ENCODE results near the gene BANP.
"Not testable (repeated sequence)": the region's sequence is repeated elsewhere in the genome, so short reads cannot be mapped to it uniquely, and the experiment has no call there.

BANP gene

DNA sequence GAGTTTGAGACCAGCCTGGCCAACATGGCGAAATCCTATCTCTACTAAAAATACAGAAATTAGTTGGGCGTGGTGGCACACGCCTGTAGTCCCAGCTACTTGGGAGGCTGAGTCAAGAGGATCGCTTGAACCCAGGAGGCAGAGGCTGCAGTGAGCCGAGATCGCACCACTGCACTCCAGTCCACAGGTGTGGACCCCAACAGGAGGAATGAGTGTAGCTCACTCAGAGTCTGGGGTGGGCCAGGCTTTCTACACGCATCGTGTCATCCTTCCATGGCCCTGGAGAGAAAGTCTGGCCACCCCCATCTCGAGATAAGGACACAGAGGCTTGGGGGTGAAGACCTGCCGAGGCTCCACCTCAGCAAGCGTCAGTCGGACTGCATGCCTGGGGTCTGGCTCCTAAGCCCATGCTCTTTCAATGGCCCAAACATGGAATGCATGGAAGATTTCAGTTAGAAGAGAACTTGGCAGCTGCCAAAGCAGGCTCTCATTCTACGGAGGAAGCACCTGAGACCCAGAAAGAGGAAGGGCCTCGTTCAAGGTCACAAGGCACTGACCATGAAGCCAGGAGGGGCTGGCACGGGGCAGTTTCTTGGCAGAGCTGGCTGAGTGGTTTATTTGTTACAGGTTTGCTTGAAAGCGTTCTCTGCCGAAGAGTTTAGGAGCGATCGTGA, 16.3 kb upstream of the BANP start:
- not testable (repeated sequence) for H3K36me3 ChIP-seq (ENCODE audit: insufficient read depth, low read length)

DNA sequence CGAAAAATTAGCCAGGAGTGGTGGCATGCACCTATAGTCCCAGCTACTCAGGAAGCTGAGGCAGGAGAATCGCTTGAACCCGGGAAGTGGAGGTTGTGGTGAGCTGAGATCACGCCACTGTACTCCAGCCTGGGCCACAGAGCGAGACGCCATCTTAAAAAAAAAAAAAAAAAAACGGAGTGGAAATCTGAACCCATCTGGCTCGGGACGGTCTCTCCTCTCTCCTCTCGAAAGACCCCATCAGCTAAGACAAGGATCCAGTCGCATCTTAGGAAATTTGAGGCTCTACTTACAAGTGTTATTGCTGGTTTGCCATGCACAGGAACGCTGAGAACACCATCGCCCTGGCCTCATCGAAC, 15.2 kb upstream of the BANP start:
- not testable (repeated sequence) for H3K27me3 ChIP-seq (ENCODE audit: insufficient read depth, low read length); H2AFZ ChIP-seq (ENCODE audit: low read depth, low read length); H3K9me3 ChIP-seq (ENCODE audit: low read length); H3K4me3 ChIP-seq (ENCODE audit: low read length); H3K4me1 ChIP-seq (ENCODE audit: insufficient read depth, low read length); H3K36me3 ChIP-seq (ENCODE audit: insufficient read depth, low read length)

More for the DNA sequence above, 16.3 kb upstream of the BANP start:
- not testable (repeated sequence) for H3K27me3 ChIP-seq (ENCODE audit: insufficient read depth, low read length); H3K9me3 ChIP-seq (ENCODE audit: low read length); H2AFZ ChIP-seq (ENCODE audit: low read depth, low read length); H3K4me1 ChIP-seq (ENCODE audit: insufficient read depth, low read length); H3K4me3 ChIP-seq (ENCODE audit: low read length)

DNA sequence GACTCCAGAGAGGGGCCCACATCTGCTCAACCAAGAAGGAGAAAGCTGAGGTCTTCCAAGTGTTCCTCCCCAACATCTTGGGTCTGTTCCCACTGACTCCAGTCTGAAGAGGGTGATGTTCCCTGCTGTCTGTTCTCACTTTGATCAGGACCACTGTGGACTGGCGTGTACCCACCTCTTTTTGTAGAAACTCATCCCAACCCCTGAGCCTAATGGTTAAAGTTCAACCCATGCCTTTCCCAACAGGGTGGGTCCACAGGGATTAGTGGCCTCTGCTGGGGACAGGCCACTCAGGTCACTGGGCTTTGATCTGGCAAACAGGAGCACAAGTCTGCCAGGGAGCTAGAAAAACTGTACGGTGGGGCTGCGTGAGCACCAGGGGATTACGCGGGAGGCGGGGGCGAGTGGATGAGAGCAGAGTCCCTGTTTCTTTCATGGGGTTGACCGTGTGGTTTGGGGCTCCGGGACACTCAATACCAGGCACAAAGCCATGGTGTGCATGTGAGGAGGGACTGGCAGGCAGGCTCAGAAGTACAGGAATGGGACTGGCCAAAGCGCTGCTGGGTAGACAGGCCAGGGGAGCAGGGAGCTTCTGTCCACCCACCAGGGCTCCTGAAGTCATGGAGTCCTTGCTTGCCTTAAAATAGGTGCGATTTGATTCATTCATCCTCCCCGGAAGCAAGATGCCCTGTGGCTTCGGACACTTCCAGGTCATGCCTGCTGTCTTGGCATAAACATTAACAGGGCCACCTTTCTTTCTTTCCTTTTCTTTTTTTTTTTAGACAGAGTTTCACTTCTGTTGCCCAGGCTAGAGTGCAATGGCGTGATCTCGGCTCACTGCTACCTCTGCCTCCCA, 14.6 kb upstream of the BANP start, which contains the start of gene CA5A:
TSS of gene CA5A (minus strand) at position 155 of the 856 bp plus-strand sequence. CDS start at position 76, 79 bp downstream.
- Histone ChIP-seq H3K4me1 (ENCODE audit: insufficient read depth, low read length) (no peaks in the 10 kb centered on the region), H3K9me3 (ENCODE audit: low read length) (no peaks in the 10 kb centered on the region), H3K4me3 (ENCODE audit: low read length) (no peak within 1 kb of the TSS), H3K27me3 (ENCODE audit: insufficient read depth, low read length) (no peaks in the 10 kb centered on the region), H3K36me3 (ENCODE audit: insufficient read depth, low read length) (no peaks in the 10 kb centered on the region), H2AFZ (ENCODE audit: low read depth, low read length) (no peak within 1 kb of the TSS)

DNA sequence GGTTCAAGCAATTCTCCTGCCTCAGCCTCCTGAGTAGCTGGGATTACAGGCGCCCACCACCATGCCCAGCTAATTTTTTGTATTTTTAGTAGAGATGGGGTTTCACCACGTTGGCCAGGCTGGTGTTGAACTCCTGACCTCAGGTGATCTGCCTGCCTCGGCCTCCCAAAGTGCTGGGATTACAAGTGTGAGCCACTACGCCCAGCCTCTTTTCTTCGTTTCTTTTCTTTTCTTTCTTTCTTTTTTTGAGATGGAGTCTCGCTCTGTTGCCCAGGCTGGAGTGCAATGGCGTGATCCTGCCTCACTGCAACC, 14.0 kb upstream of the BANP start:
- not testable (repeated sequence) for H3K27me3 ChIP-seq (ENCODE audit: insufficient read depth, low read length); H3K36me3 ChIP-seq (ENCODE audit: insufficient read depth, low read length); H3K9me3 ChIP-seq (ENCODE audit: low read length); H2AFZ ChIP-seq (ENCODE audit: low read depth, low read length); H3K4me1 ChIP-seq (ENCODE audit: insufficient read depth, low read length); H3K4me3 ChIP-seq (ENCODE audit: low read length)

DNA sequence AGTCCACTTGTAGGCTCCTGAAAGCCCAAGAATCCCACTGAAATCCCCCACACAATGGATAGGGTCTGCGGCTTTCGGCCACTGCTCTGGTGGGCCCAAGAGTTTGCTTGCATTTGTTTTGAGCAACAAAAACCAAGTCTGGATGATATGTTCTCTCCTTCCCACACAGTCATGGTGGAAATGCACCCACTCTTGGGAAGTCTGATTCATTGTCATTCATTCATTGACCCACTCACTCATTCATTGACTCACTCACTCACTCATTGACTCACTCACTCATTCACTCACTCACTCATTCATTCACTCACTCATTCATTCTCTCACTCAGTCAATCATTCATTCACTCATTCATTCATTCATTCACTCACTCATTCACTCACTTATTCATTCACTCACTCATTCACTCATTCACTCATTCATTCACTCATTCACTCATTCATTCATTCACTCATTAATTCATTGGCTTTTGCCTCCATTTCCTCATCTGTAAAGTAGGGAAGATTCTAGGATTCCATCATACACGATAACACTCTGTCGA, 12.8 kb upstream of the BANP start:
- no peak overlapping the region for H2AFZ ChIP-seq (ENCODE audit: low read depth, low read length)
- no peak overlapping the region for H3K4me3 ChIP-seq (ENCODE audit: low read length)
- no peaks in the 10 kb centered on the region for H3K27me3 ChIP-seq (ENCODE audit: insufficient read depth, low read length)
- H3K36me3 ChIP-seq (ENCODE audit: insufficient read depth, low read length) = no peaks in the 10 kb centered on the region
- no peaks in the 10 kb centered on the region for H3K4me1 ChIP-seq (ENCODE audit: insufficient read depth, low read length)
- no peaks in the 10 kb centered on the region for H3K9me3 ChIP-seq (ENCODE audit: low read length)

DNA sequence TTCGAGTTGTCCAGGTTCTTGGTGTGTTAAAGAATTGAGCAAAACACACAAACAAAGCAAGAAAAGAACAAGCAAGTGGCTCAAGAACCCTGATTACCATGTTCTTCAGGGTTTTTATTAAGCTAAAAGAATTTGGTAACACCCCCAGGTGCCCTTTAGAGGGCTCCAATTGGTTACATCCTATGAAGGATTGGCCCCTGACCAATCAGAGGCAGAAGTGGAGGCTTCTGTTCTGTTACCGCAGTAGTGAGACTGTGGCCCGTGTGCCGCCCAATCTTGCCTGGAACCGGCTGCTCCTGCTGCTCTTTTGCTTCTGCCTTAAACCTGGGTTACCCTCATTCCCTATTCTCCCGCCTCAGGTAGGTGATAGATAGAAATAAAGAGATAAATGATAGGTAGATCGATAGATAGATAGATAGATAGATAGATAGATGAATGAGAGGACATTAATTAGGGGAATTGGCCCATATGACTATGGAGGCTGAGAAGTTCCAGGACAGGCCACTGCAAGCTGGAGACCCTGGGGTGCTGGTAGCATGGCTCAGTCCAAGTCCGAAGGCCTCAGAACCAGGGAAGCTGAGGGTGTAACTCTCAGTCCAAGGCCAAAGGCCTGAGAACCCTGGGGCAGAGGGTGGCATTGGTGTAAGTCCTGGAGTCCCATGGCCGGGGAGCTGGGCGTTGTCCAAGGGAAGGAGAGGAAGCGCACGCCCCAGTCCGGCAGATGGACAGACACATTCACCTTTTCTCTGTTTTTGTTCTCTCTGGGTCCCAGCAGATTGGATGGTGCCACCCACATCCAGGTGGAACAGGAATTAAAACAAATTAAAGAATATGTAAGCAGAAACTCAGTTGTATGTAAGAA, 11.4 kb upstream of the BANP start:
- H3K4me3 ChIP-seq (ENCODE audit: low read length) = no peak overlapping the region

GRCh38 chr16:87942680-87943079, 8.6 kb upstream of the BANP start:
- no peak overlapping the region for H3K4me3 ChIP-seq (ENCODE audit: low read length)
- no peaks in the 10 kb centered on the region for H3K36me3 ChIP-seq (ENCODE audit: insufficient read depth, low read length)
- H3K27me3 ChIP-seq (ENCODE audit: insufficient read depth, low read length) = no peaks in the 10 kb centered on the region
- H3K9me3 ChIP-seq (ENCODE audit: low read length) = no peaks in the 10 kb centered on the region
- H2AFZ ChIP-seq (ENCODE audit: low read depth, low read length) = no peak overlapping the region
- peaks cover 4% of the 10 kb centered on the region for H3K4me1 ChIP-seq (ENCODE audit: insufficient read depth, low read length)

More for the DNA sequence above, 11.4 kb upstream of the BANP start:
- no peaks in the 10 kb centered on the region for H3K9me3 ChIP-seq (ENCODE audit: low read length)
- H3K27me3 ChIP-seq (ENCODE audit: insufficient read depth, low read length) = no peaks in the 10 kb centered on the region
- H3K4me1 ChIP-seq (ENCODE audit: insufficient read depth, low read length) = no peaks in the 10 kb centered on the region
- no peaks in the 10 kb centered on the region for H3K36me3 ChIP-seq (ENCODE audit: insufficient read depth, low read length)
- no peak overlapping the region for H2AFZ ChIP-seq (ENCODE audit: low read depth, low read length)

GRCh38 chr16:87945351-87946042, 5.7 kb upstream of the BANP start:
- Histone ChIP-seq H3K4me3 (ENCODE audit: low read length) (no peak overlapping the region), H3K27me3 (ENCODE audit: insufficient read depth, low read length) (no peaks in the 10 kb centered on the region), H3K4me1 (ENCODE audit: insufficient read depth, low read length) (peaks cover 4% of the 10 kb centered on the region), H2AFZ (ENCODE audit: low read depth, low read length) (no peak overlapping the region), H3K36me3 (ENCODE audit: insufficient read depth, low read length) (no peaks in the 10 kb centered on the region), H3K9me3 (ENCODE audit: low read length) (no peaks in the 10 kb centered on the region)

DNA sequence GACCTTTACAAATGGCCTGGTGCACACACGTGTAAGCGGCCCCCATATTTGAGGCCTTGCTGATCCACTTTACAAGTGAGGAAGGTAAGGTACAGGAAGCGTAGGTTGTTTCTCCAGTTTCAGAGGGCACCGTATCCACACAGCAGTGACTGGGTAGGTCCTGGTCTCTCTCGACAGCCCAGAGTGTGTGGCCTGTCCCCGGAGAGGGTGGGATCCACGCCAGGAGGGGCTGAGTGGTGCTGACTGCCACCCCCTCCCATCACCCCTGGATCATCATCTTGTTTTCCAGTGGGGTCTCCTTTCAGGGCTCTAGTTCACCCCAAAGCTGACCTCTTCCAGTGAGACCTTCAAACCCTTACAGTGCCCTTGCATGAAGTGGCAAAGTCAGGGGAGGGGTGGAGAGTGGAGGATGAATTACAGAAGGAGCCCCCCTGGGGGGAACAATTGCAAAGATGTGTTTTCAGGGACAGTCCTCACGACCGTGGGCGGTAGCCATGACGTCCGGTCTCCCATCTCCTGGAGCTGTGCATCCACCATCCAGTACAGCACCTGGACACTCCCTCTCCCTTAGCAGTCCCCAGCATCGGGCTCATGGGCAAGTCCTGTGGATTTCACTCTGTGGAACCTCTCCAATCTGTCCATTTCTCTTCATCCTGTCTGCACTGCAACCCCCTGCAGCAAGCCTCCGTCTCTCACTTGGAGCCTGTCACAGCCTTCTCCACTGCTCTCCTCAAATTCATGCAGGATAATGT, 4.5 kb upstream of the BANP start:
- no peak overlapping the region for H3K4me3 ChIP-seq (ENCODE audit: low read length)
- H3K36me3 ChIP-seq (ENCODE audit: insufficient read depth, low read length) = no peaks in the 10 kb centered on the region
- H3K4me1 ChIP-seq (ENCODE audit: insufficient read depth, low read length) = peaks cover 4% of the 10 kb centered on the region
- H3K27me3 ChIP-seq (ENCODE audit: insufficient read depth, low read length) = no peaks in the 10 kb centered on the region
- H2AFZ ChIP-seq (ENCODE audit: low read depth, low read length) = no peak overlapping the region
- H3K9me3 ChIP-seq (ENCODE audit: low read length) = no peaks in the 10 kb centered on the region

DNA sequence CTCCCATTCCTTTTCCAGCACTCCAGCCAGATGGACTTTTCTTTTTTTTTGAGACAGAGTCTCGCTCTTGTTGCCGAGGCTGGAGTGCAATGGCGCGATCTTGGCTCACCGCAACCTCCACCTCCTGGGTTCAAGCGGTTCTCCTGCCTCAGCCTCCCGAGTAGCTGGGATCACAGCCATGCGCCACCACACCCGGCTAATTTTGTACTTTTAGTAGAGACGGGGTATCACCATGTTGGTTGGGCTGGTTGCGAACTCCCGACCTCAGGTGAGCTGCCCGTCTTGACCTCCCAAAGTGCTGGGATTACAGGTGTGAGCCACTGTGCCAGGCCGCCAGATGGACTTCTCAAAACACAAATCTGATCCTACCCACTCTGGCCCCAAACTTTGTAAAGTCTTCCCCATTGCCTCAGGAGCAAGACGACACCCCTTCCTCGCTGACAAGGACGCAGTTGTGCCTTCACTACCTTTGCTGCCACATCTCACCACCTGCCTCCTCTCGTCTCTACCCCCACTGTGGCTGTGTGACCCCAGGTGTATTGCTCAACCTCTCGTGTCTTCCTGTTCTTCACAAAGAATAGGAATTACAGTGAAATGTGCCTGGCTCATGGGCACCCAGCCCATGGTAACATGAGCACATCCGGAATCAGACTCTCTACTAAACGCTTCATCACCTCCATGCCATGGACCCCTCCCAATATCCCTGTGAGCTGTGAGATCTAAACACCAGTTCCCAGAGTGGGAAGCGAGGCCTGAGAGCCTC, 3.7 kb upstream of the BANP start:
- Histone ChIP-seq H3K9me3 (ENCODE audit: low read length) (no peaks in the 10 kb centered on the region), H3K4me1 (ENCODE audit: insufficient read depth, low read length) (peaks cover 10% of the 10 kb centered on the region), H3K27me3 (ENCODE audit: insufficient read depth, low read length) (no peaks in the 10 kb centered on the region), H3K36me3 (ENCODE audit: insufficient read depth, low read length) (no peaks in the 10 kb centered on the region), H3K4me3 (ENCODE audit: low read length) (no peak overlapping the region), H2AFZ (ENCODE audit: low read depth, low read length) (no peak overlapping the region)

DNA sequence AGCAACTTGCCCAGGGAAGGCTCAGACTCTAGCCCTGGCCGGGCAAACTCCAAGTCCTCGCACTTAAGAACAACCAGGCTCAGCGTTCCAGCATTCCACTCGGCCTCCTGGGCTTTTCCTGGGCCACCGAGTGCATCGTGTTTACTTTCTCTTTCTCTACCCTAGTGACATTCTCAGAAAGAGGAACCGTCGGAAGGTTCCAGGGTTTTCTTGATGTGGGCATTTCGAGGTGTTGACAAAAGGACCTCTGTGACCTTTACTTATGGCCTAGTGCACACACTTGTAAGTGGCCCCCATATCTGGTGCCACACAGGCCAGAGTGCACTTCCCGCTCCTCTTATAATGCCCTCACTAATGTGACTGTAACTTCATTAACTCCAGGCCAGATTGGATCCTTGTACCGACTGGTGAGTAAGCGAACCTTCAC, 3.1 kb upstream of the BANP start:
- Histone ChIP-seq H3K4me3 (ENCODE audit: low read length) (no peak overlapping the region), H3K4me1 (ENCODE audit: insufficient read depth, low read length) (peaks cover 10% of the 10 kb centered on the region), H2AFZ (ENCODE audit: low read depth, low read length) (no peak overlapping the region), H3K27me3 (ENCODE audit: insufficient read depth, low read length) (no peaks in the 10 kb centered on the region), H3K9me3 (ENCODE audit: low read length) (no peaks in the 10 kb centered on the region), H3K36me3 (ENCODE audit: insufficient read depth, low read length) (peaks cover under 1% of the 10 kb centered on the region)

GRCh38 chr16:87948735-87949070, 2.5 kb upstream of the BANP start:
- Histone ChIP-seq H2AFZ (ENCODE audit: low read depth, low read length) (no peak overlapping the region), H3K9me3 (ENCODE audit: low read length) (no peaks in the 10 kb centered on the region), H3K4me1 (ENCODE audit: insufficient read depth, low read length) (peaks cover 10% of the 10 kb centered on the region), H3K36me3 (ENCODE audit: insufficient read depth, low read length) (peaks cover 7% of the 10 kb centered on the region), H3K27me3 (ENCODE audit: insufficient read depth, low read length) (no peaks in the 10 kb centered on the region), H3K4me3 (ENCODE audit: low read length) (no peak overlapping the region)

Data from neuron (in vitro differentiated cells).